Stimulated activated CD8-positive, alpha-beta memory T cell treated with anti-CD3 and anti-CD28 coated beads, Interleukin-7, amount 100 ng/mL, for 1 hour (primary cell): Measurements from ENCODE around the gene ZNF428.
A peak's percentile ranks its signal among the peaks of the same experiment; 100 is the strongest.
"Not testable (repeated sequence)": the region's sequence is repeated elsewhere in the genome, so short reads cannot be mapped to it uniquely, and the experiment has no call there.

Experiments used
- DNase-seq, 2 donors: peaks; one replicate each; pipeline ENCODE4 v3.0.0-alpha.2; 2020; ENCODE audit warnings: low read depth in 2 of 2

The ZNF428 gene, protein sequence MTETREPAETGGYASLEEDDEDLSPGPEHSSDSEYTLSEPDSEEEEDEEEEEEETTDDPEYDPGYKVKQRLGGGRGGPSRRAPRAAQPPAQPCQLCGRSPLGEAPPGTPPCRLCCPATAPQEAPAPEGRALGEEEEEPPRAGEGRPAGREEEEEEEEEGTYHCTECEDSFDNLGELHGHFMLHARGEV

DNA sequence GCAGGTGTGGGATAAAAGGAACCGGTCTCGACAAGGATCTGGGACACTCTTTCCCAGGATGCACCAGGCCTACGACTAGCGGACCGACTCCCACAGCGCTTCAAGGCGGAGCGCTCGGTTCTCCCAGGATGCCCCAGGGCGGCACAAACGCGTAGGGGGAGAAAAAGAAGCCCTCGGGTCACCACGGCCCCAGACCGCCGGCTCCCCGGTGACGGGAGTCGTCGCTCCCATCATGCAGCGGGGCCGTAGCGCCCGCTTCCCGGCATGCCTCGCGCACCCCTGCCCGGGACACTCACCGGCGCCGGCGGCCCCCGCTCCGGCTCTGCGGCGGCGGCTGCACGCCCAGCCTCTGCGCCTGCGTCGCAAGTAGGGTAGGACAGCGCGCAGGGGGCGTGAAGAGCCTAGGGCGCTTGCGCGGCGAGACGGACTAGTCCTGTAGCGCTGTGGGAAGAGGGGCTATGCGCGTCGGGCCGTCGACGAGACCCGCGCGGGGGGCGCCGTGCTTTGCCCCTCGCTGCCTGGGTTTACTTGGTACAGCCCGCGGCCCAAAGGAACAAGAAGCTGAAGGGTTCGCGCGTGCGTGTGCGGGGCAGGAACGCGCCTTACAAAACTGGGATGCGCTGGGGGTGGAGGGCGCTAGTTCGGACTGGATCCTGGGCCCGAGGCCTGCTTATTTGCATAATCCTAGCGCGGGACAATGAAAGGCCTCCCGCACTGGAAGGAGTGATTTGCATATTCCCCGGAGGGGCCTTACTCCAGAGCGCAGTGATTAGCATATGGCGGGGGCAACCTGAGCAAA is at the start of gene ZNF428:
Gene ZNF428 (minus strand): TSS at position 368 of the 799 bp plus-strand sequence. CDS start 5,325 bp downstream, outside the sequence.
- DNase-seq: peak; percentile 64 to 72

- DNase-seq: peak; percentile 73 to 86
These were observed 49.1 kb upstream of the ZNF428 start for GRCh38 chr19:43668406-43669109.

GRCh38 chr19:43667876-43668405 is 48.5 kb upstream of the ZNF428 start:
- DNase-seq: no peak

DNA sequence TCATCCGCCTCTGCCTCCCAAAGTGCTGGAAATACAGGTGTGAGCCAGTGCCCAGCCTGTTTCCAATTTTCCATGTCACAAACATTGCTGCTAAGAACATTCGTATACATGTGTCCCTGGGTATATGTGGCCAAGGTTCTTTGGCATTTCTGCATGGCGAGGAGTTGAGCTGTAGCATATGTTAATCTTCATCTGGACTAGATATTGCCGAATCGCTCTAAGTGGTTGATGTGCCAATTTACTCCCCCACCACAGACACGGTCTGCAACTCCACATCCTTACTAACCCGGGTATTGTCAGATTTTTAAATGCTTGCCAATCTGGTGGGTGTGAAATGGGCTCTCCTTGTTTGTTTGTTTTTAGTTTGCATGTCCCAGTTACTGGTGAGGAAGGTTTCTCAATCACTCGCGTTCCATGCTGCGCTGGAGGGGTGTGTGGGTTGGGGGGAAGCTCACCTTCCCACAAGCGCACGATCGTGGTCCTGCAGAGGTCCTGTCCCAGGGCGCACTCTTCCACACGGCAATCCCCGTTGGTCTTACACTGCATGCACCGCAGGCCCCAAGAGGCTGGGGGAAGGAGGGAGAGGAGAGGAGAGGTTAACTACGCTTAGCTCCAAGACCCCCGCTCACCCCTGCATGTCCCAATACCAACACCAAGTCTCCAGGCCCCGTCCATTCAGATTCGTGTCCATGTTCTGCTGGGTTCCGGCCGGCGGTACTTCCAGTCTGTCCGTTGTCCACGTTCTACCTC is 47.9 kb upstream of the ZNF428 start:
- no peak for DNase-seq

- DNase-seq: no peak
These were observed 44.6 kb upstream of the ZNF428 start for GRCh38 chr19:43664018-43664417.

DNA sequence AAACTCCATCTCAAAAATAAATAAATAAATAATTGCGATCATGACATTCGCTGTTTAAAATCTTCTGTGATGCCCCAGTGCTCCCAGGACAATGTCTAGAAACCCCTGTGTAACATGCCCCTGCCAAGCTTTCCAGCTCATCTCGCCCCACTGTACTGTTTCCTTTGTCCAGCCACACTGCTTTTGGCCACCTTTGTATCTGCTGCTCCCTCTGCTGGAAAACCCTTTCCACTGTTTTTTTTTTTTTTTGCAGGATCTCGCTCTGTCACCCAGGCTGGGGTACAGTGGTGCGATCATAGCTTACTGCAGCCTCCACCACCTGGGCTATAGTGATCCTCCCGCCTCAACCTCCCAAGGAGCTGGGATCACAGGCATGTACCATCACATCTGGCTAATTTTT is 43.1 kb upstream of the ZNF428 start:
- DNase-seq: no peak

DNA sequence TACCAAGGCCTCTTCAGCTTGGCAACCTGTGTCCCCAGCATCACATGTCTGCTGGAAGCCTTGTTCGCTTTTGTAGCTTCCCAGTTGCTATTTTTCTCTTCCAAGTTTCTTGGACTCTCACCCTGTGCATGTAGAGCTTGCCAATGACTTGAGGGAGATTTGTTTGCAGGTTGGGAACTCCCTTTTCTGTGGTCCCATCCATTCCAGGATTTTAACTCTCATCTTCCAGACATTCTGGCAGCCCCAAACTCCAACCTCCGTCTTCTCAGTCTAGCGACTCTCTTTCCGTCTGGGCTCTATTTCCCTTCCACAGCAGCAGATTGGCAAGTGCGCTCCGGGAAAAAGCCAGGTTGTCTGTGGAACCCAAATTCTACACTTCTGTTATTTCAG is 41.5 kb upstream of the ZNF428 start:
- DNase-seq: no peak

- DNase-seq: no peak
These were observed 41.0 kb upstream of the ZNF428 start for GRCh38 chr19:43660301-43660970.

- no peak for DNase-seq
These were observed 39.1 kb upstream of the ZNF428 start for GRCh38 chr19:43658494-43658893.

DNA sequence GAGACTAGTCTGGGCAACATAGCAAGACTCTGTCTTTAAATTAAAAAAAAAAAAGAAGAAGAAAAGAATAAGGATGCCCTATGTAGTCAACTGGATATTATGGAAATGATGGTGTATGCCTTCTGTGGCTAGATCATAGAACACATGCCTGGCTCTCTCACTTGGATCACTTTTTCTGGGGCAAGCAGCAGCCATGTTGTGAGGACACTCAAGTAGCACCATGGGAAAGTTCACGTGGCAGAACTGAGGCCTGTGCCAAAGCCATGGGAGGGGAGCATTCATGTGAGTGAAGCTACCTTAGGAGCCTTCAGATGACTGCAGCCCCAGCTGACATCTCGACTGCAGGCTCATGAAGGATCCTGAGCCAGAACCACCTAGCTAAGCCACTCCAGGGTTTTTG is 38.6 kb upstream of the ZNF428 start:
- DNase-seq: no peak

DNA sequence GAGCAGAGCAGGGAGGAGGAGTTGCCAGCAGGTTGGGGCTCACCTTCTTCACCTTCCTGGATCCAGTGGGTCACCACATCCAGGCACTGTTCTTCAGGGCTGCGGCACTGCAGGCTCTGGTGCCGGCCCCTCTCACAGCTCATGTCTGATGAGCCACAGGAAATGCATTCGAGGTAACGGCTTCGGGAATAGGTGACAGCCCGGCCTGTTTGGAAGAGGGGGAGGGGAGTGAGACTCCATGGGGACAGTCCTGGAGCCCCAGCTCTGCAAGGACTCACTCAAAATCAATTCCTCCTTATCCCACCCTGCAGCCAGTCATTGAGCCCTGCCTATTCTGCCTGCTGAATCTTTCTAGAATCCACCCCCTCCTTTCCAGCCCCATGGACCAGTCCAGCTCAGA is 37.0 kb upstream of the ZNF428 start:
- no peak for DNase-seq

DNA sequence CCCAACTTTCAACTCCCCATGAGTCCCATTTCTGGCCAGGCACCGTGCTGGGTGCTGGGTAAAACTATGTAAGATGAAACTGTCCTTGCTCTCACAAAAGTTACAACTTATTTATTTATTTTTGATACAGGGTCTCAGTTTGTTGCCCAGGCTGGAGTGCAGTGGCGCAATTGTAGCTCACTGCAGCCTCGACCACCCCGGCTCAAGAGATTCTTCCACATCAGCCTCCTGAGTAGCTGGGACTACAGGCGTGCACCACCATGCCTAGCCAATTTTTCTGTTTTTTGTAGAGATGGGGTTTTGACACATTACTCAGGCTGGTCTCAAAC is 33.1 kb upstream of the ZNF428 start:
- no peak for DNase-seq

- DNase-seq: no peak
These were observed 32.5 kb upstream of the ZNF428 start for GRCh38 chr19:43651758-43652545.

DNA sequence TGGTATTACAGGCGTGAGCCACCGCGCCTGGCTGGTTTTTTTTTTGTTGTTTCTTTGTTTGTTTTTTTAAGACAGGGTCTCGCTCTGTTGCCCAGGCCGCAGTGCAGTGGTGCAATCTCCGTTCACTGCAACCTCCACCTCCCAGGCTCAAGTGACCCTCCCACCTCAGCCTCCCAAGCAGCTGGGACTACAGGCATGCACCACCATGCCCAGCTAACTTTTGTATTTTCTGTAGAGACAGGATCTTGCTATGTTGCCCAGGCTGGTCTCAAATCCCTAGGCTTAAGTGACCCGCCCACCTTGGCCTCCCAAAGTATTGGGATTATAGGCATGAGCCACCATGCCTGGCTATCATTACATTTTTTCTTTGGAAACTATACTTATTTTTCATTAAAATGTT is 30.8 kb upstream of the ZNF428 start:
- not testable (repeated sequence) for DNase-seq

DNA sequence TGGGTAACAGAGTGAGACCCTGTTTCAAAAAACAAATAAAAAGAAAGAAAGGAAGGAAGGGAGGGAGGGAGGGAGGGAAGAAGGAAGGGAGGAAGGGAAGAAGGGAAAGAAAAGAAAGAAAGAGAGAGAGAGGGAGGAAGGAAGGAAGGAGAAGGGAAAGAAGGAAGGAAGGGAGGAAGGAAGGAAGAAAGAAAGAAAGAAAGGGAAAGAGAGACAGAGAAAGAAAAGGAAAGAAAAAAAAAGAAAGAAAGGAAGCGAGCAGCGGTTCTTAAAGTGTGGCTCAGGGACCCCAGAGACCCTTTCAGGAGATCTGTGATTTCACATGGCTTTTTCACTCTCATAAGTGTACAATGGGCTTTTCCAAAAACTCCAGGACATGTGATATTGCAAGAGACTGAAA is 30.1 kb upstream of the ZNF428 start:
- DNase-seq: no peak

DNA sequence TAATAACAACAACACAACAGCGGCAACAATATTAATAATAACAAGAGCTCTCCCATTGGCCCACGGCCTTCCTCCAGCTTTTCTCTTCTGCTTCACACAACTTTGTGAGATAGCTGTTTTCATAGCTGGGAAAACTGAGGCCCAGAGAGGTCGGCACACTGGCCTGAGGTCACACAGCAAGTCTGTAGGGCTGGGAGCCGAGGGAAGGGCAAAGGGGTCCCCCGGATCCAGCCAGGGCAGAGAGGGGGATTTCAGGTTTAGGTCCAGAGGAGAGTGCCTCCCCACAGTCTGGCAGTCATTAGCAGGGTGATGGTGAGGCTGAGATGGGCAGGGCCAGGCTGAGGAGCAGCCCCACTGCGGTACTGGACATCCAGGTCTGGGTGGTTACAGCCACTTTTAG is 29.2 kb upstream of the ZNF428 start:
- no peak for DNase-seq

- no peak for DNase-seq
These were observed 24.8 kb upstream of the ZNF428 start for GRCh38 chr19:43644181-43644580.

- DNase-seq: no peak
These were observed 23.9 kb upstream of the ZNF428 start for GRCh38 chr19:43643326-43643725.

- DNase-seq: no peak
These were observed 23.1 kb upstream of the ZNF428 start for GRCh38 chr19:43642531-43642930.

- no peak for DNase-seq
These were observed 21.9 kb upstream of the ZNF428 start for GRCh38 chr19:43641333-43641732.

DNA sequence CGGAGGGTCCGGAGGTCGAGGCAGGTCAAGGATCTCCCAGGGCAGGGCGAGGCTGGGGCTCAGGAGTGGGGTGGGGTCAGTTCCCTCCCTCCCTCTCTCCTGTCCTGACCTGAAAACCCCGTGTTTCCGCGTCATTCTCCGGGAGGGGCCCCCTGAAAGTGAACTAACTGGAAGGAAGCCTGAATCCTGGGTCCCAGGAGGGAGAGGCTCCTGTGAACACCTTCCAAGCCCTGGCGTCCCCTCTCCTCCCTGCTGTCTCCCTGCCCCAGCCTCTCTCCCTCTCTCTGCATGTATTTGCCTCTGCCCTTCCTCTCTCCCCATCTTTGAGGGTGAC is 21.0 kb upstream of the ZNF428 start:
- DNase-seq: no peak
